Activated naive CD8-positive, alpha-beta T cell treated with anti-CD3 and anti-CD28 coated beads, Interleukin-2, amount 10 ng/mL, durations not matched to agents 7 days and 5 days (primary cell): ENCODE data around the gene CD247. TPM values are rescaled to one million over a fixed set of nuclear protein-coding genes. Genes with fewer than 3 reads are reported as not detected.

ENCODE experiments used
- ATAC-seq: fragments of 150-1000 bp; cut with Tn5 transposase; one replicate; pipeline ENCODE4 v1.10.0; 2021; ENCODE audit warnings: low read depth, moderate library complexity
- POLR2A ChIA-PET: fragments of 350-600 bp; sonication (Branson Sonifier 250); formaldehyde crosslinking; loops from one replicate; lab custom pipeline; 2021; ENCODE audit warnings: antibody characterized with exemption; lab: Charles Lee
- DNase-seq: peaks from one replicate; pipeline ENCODE4 v3.0.0; 2021
- H3K27ac Mint-ChIP-seq: one replicate; pipeline ENCODE4 v1.8.0; 2022; ENCODE audit warnings: mild to moderate bottlenecking, mixed read lengths
- H3K27me3 Mint-ChIP-seq: one replicate; pipeline ENCODE4 v1.8.0; 2022; ENCODE audit warnings: mild to moderate bottlenecking, moderate library complexity, mixed read lengths
- H3K36me3 Mint-ChIP-seq: one replicate; pipeline ENCODE4 v1.8.0; 2021; ENCODE audit warnings: mild to moderate bottlenecking, mixed read lengths
- H3K4me1 Mint-ChIP-seq: one replicate; pipeline ENCODE4 v1.8.0; 2021; ENCODE audit warnings: mixed read lengths
- H3K4me3 Mint-ChIP-seq: one replicate; pipeline ENCODE4 v1.8.0; 2022; ENCODE audit warnings: mild to moderate bottlenecking, moderate library complexity, mixed read lengths
- H3K9me3 Mint-ChIP-seq: one replicate; pipeline ENCODE4 v1.8.0; 2021; ENCODE audit warnings: mixed read lengths
- total RNA-seq, 2 experiments: library from RNA; stranded (reverse); gene quantifications; one replicate each; pipeline ENCODE4 v1.2.3, GENCODE V29; 2021

The CD247 gene
- total RNA-seq, 2 experiments from 2014 or later = 252 to 276 TPM

DNA sequence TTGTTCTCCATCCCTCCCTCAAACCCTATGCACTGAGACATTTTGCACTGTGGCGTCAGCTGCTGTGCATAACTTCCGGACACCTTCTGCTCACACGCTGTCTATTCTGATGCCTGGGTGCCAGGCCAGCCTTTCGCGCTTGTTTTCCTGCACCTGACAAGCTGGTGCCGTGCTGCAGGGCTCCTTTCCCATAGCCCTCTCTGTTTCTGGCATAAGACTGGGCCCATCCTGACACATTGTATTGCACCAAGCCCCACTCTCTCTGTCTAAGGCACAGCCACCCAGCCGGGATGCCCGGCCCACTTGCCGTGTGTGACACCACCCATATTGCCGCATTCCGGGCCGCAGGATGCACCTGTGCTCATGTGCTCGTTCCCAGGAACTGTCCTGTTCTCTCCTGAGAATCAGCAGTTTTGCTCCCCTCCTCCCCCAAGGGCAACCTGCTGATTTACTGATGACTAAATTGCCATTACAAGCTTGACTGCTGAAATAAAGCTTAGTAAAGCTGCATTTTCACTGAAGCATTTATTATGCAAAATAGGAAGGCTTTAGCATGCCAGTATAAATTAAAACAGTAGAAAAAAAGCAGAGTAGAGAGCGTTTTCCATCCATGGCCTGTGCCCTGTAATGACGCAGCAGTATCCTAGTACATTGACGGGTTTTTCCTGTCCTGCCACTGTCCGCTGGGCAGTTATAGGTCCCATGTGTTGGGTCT lies 88.0 kb downstream of the CD247 start:
- Mint-ChIP-seq H3K27me3 (no peaks in the 10 kb centered on the region), H3K4me3 (no peak overlapping the region), H3K9me3 (no peaks in the 10 kb centered on the region), H3K4me1 (peaks cover 17% of the 10 kb centered on the region), H3K27ac (peak overlapping the region; percentile 56), H3K36me3 (peaks cover 13% of the 10 kb centered on the region)
- DNase-seq (no peak), ATAC-seq (no peak)
- POLR2A ChIA-PET = interaction anchor here (0.5 kb wide), 1 partner anchor 1080 kb away, joined by 3 read pairs; no protein-coding TSS in a partner anchor

DNA sequence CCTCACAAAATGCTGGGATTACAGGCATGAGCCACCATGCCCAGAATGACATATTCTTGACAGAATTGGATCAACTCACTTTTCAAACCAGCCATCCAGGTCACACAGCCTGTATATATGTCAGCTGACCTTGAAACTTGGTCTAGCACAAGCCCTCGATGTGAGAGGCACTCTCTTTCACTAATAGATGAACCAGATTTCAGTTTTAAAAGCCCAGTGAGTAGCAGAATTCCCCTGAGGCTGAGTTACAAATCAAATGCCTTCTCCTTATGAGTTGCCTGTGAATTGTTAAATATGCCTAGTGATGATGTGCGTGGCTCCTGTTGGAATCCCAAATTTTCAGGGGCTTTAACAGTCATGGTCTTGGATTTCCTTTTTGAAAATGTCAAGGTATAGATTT lies 88.7 kb downstream of the CD247 start:
- Mint-ChIP-seq H3K27ac (no peak overlapping the region), H3K9me3 (no peaks in the 10 kb centered on the region), H3K36me3 (peaks cover 11% of the 10 kb centered on the region), H3K4me1 (peaks cover 16% of the 10 kb centered on the region), H3K4me3 (no peak overlapping the region), H3K27me3 (no peaks in the 10 kb centered on the region)
- DNase-seq (no peak), ATAC-seq (no peak)
- POLR2A ChIA-PET = no interaction called here

DNA sequence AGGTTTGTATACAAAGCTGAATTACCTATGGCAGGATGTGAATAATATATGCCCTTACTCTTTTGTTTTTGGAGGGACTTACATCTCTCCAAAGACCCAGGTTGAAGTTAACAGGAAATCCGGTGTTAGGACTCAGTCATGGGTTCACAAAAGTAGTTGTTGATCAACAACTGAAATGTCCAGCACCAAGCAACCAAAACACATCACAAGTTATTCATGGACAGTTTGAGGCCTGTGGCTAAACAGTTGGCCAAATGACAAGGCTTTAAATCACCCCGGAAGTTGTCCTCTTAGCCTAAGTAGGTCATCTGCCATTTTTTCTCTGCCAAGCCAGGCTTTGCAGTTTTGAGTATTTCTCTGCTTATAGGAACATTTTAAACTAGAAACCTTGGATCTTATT lies 89.9 kb downstream of the CD247 start:
- Mint-ChIP-seq H3K36me3 (peaks cover 7% of the 10 kb centered on the region), H3K27me3 (no peaks in the 10 kb centered on the region), H3K9me3 (no peaks in the 10 kb centered on the region), H3K4me1 (peaks cover 16% of the 10 kb centered on the region), H3K27ac (peak overlapping the region; percentile 16), H3K4me3 (no peak overlapping the region)
- ATAC-seq (no peak), DNase-seq (no peak)
- POLR2A ChIA-PET = interaction anchor here (1.2 kb wide), 1 partner anchor 10 kb away, joined by 4 read pairs; no protein-coding TSS in a partner anchor

DNA sequence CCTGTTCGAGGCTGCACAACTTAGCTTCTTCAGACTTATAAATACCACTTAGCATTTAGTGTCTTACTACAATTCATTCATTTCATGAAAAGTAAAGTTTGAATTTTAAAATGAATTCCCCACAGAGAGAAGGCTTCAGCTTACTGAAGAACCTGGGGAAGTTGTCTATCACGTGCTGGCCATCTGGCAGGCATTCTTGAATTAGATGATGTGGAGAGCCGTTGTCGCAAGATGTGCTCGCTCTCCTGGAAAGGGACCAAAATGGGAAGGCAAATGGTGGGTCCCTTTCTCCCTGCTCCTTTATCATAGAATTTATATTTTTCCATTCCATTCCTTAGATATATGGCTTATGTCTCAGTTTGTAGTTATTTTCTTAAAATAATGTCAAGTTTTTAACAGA lies 90.5 kb downstream of the CD247 start:
- no peaks in the 10 kb centered on the region for H3K27me3 Mint-ChIP-seq
- no peak for ATAC-seq
- no peak overlapping the region for H3K4me3 Mint-ChIP-seq
- H3K9me3 Mint-ChIP-seq = no peaks in the 10 kb centered on the region
- peaks cover 16% of the 10 kb centered on the region for H3K4me1 Mint-ChIP-seq
- H3K27ac Mint-ChIP-seq = peak overlapping the region; percentile 30
- DNase-seq = no peak
- H3K36me3 Mint-ChIP-seq = peaks cover 5% of the 10 kb centered on the region
- POLR2A ChIA-PET = interaction anchor here (0.8 to 1.2 kb wide), 2 partner anchors 10 to 11 kb away, joined by 3 to 4 read pairs; no protein-coding TSS in a partner anchor

DNA sequence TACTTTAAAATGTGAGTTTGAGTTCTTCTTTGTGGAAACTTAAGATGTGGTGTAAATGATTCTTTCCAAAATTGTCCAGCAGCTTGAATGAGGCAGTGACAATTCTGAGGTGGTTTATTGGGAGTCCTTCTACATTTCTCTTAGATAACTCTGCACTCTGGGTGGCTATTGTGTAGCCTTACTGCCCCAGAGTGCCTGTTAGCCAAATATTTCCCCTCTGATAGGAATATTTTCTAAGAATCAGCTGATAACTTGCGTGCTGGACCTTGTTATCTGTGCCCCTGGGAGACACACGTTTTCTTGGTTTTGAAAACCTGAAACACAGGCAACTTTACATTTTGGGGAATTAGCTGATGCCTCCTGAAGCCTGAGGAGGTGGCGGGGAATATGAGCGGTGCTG lies 91.6 kb downstream of the CD247 start:
- peaks cover 7% of the 10 kb centered on the region for H3K36me3 Mint-ChIP-seq
- H3K9me3 Mint-ChIP-seq = no peaks in the 10 kb centered on the region
- H3K27me3 Mint-ChIP-seq = no peaks in the 10 kb centered on the region
- no peak overlapping the region for H3K4me3 Mint-ChIP-seq
- ATAC-seq = no peak
- POLR2A ChIA-PET = interaction anchor here (1.2 kb wide), 1 partner anchor 11 kb away, joined by 4 read pairs; no protein-coding TSS in a partner anchor
- peaks cover 16% of the 10 kb centered on the region for H3K4me1 Mint-ChIP-seq
- H3K27ac Mint-ChIP-seq = no peak overlapping the region
- DNase-seq = no peak

DNA sequence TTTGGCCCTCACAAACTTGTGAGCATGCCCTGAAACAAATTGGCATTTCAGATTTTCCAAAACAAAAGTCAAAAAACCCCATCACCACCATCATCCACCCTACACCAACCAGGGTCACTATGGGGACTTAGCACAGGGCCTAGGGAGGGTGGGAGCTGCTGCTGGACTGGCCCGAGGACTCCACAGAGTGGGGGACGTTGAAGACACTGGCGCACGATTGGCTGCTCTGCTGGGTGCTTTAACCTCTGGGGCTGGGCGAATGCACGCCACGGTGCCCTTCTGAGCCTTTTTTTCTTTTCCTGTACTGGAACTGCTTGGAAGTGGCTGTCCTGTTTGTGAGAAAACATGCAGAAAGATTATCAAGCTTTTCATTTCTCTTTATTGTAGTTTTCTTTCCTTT lies 92.8 kb downstream of the CD247 start:
- Mint-ChIP-seq H3K9me3 (no peaks in the 10 kb centered on the region), H3K27me3 (no peaks in the 10 kb centered on the region), H3K36me3 (peaks cover 7% of the 10 kb centered on the region), H3K4me3 (no peak overlapping the region), H3K27ac (no peak overlapping the region), H3K4me1 (peaks cover 16% of the 10 kb centered on the region)
- POLR2A ChIA-PET = interaction anchor here (1.0 kb wide), 1 partner anchor 105 kb away, joined by 3 read pairs; no protein-coding TSS in a partner anchor
- no peak for ATAC-seq
- DNase-seq = no peak

DNA sequence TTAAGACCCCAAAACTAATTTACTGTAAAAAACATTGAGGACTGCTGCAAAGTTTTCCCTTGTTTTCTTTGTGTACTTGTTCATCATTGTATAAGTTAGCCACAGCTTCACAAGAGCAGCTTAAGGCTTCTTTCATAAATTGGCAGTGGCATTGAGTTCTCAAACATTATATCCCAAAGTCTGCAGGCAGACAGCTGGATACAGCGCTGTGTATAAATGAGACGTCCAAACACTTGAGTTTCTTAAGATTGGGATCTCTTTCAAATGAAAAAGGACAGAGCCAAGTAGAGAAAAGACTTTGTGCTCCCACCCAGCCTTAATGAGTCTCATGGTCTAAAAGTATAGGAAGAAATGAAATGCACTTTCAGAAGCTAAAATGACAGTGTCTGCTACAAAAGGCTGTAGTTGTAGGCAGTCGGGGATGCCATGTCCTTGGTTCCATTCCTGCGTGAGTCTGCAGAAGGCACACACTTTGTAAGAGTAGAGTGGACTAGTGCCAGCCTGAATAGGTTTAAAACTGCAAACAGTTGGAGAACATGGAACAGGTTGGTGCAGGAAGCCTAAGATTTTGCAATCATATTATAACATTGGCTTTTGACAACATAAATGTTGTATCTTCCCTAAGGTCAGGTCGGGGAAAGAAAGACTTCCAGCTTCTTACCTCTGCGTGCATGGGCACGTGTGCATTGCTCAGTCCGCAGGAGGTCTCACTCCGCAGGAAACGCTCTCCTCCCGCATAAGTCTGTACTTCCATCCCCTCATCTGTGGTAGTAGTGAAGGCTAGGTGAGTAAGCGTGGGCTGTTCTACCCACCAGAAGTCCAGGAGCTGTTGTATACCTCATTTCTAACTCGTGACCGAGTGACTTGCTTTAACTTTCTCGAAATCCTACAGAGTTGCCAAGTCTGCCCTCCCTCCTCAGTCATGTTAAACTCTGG lies 94.4 kb downstream of the CD247 start:
- H3K27ac Mint-ChIP-seq = peak overlapping the region; percentile 46
- POLR2A ChIA-PET = no interaction called here
- peaks cover 5% of the 10 kb centered on the region for H3K36me3 Mint-ChIP-seq
- no peak for DNase-seq
- no peak overlapping the region for H3K4me3 Mint-ChIP-seq
- no peaks in the 10 kb centered on the region for H3K9me3 Mint-ChIP-seq
- peaks cover 12% of the 10 kb centered on the region for H3K4me1 Mint-ChIP-seq
- no peak for ATAC-seq
- H3K27me3 Mint-ChIP-seq = no peaks in the 10 kb centered on the region

DNA sequence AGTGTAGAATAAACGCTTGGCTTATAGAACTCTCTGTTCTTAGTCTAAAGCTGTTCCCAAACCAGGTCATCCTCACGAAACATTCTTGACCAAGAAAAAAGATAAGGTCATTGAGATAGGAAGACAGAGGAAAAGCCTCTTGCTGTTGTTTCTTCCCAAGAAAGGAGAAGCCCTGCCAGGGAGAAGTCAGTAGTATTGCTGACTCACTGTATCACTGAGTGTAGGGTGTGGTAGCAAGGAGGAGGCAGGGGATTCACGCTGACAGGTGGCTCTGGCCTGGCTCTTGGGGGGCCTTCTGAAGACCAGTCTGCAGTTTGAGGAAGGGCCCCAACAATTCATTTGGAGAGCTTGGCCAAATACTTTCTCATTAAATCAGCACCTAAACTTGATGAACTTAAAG lies 97.8 kb downstream of the CD247 start:
- POLR2A ChIA-PET = no interaction called here
- ATAC-seq = no peak
- no peak overlapping the region for H3K27ac Mint-ChIP-seq

DNA sequence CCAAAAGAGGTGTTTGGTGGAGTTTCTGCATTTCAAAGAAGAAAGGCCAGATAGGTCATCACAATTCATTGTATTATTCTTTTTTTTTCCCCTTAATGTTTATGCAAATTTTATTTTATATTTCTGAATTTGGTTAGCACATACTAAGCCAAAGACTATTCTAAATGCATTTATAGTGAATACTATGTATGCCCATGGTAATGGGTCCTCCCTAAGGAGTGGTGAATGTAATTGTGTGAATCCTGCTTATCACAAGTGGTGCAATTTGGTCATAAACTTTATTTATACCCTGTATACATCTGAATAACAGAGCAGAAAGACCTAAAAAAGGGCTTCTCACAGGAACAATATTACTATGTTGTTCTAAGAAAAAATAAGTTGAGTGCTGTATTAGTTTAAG lies 99.1 kb downstream of the CD247 start:
- H3K27me3 Mint-ChIP-seq = no peaks in the 10 kb centered on the region
- H3K4me1 Mint-ChIP-seq = peaks cover 11% of the 10 kb centered on the region
- no peaks in the 10 kb centered on the region for H3K9me3 Mint-ChIP-seq
- ATAC-seq (no peak), DNase-seq (no peak)
- POLR2A ChIA-PET = no interaction called here
- H3K36me3 Mint-ChIP-seq = peaks cover 18% of the 10 kb centered on the region
- no peak overlapping the region for H3K4me3 Mint-ChIP-seq
- H3K27ac Mint-ChIP-seq = no peak overlapping the region

More for the DNA sequence above, 97.8 kb downstream of the CD247 start:
- no peak overlapping the region for H3K4me3 Mint-ChIP-seq
- peaks cover 11% of the 10 kb centered on the region for H3K4me1 Mint-ChIP-seq
- peaks cover 16% of the 10 kb centered on the region for H3K36me3 Mint-ChIP-seq
- H3K9me3 Mint-ChIP-seq = no peaks in the 10 kb centered on the region
- DNase-seq = no peak
- H3K27me3 Mint-ChIP-seq = no peaks in the 10 kb centered on the region

DNA sequence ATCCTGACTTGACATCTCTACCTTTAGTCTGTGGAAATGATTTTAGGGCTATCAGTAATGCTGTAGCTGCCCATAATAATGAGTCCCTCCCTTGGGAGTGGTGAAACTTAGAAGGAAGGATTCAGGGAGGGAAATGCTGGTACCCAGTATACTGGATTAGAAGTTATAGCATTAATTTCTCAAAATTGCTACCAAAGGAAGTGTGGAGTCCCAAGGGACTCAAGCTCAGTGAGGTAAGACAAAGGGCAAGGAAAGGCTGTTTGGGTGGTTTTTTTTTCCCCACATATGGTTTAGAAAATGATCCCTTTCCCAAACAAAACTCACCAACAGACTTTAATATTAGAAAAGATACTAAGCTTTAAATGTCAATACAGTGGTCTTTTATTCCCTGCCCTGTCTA lies 99.9 kb downstream of the CD247 start:
- H3K9me3 Mint-ChIP-seq = no peaks in the 10 kb centered on the region
- peaks cover 12% of the 10 kb centered on the region for H3K4me1 Mint-ChIP-seq
- ATAC-seq (no peak), DNase-seq (no peak)
- H3K4me3 Mint-ChIP-seq = no peak overlapping the region
- H3K27ac Mint-ChIP-seq = no peak overlapping the region
- H3K36me3 Mint-ChIP-seq = peaks cover 21% of the 10 kb centered on the region
- POLR2A ChIA-PET = no interaction called here
- H3K27me3 Mint-ChIP-seq = no peaks in the 10 kb centered on the region

DNA sequence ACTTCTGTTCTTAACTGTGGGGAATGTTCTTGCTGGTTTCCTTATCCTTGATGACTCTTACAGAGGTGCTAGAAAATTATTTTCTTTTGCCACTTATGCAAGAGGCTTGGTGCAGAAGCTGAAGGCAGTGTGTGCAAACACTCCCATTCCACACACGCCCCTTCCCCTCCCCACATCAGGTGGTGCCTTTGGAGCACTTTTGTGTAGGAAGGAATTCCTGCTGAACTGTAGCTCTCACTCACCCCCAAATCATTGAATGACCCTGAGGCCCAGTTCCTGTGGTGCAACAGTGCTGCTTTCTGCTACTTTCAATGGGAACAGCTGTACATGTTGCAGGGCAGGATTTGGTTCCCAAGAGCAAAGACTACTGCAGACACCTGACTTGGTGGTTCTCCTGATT lies 101.8 kb downstream of the CD247 start:
- Mint-ChIP-seq H3K27me3 (no peaks in the 10 kb centered on the region), H3K36me3 (peaks cover 29% of the 10 kb centered on the region), H3K4me1 (peaks cover 12% of the 10 kb centered on the region), H3K27ac (no peak overlapping the region), H3K4me3 (no peak overlapping the region), H3K9me3 (no peaks in the 10 kb centered on the region)
- ATAC-seq (no peak), DNase-seq (no peak)
- POLR2A ChIA-PET = no interaction called here

DNA sequence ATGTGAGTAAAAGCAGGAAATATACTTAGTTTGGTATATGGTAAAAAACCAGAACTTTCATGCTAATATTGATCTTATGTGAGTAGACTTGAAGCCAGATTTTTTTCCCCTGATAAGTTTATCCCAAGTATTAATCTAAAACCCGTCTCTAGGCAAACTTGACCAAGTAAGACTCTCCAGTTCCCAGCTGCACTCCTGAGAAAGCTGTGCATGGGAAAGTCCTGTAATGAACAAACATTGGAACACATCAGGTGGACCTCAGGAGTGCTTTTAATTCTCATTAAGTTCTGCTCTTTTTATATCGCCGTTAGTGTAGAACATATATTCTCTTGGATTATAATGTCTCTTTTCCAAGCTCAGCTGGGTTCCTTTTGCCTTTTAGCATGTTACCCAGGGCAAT lies 105.0 kb downstream of the CD247 start:
- no peak overlapping the region for H3K27ac Mint-ChIP-seq
- DNase-seq (no peak), ATAC-seq (no peak)
- H3K4me3 Mint-ChIP-seq = no peak overlapping the region
- H3K27me3 Mint-ChIP-seq = no peaks in the 10 kb centered on the region
- peaks cover 31% of the 10 kb centered on the region for H3K36me3 Mint-ChIP-seq
- H3K9me3 Mint-ChIP-seq = no peaks in the 10 kb centered on the region
- peaks cover 12% of the 10 kb centered on the region for H3K4me1 Mint-ChIP-seq
- POLR2A ChIA-PET = interaction anchor here (0.8 kb wide), 1 partner anchor 121 kb away, joined by 3 read pairs; no protein-coding TSS in a partner anchor

DNA sequence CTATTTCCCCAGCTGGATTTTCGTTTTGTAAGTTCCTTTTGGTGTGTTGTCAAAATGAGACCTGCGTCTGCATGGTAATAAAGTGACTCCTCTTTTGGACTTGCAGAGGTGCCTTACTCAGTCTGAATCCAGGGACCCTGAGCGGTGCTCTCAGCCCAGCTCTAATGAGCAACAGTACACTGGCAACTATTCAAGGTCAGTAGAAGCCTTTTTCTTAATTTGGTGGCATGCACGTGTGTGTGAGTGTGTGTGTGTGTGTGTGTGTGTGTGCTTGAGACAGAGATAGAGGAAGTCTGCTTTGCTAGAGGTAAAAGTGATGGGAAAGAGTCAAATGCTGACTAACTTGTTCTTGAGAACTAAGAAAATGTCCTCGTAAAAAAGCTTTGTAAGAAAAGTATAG lies 105.4 kb downstream of the CD247 start:
- POLR2A ChIA-PET = interaction anchor here (0.8 kb wide), 1 partner anchor 121 kb away, joined by 3 read pairs; no protein-coding TSS in a partner anchor
- H3K27ac Mint-ChIP-seq = no peak overlapping the region
- DNase-seq = no peak
- H3K9me3 Mint-ChIP-seq = no peaks in the 10 kb centered on the region
- H3K4me3 Mint-ChIP-seq = no peak overlapping the region
- H3K27me3 Mint-ChIP-seq = no peaks in the 10 kb centered on the region
- H3K4me1 Mint-ChIP-seq = peaks cover 12% of the 10 kb centered on the region
- no peak for ATAC-seq
- peaks cover 29% of the 10 kb centered on the region for H3K36me3 Mint-ChIP-seq
